ENCODE results near the gene RPGRIP1L.

- TF ChIP-seq, protein P1, sequence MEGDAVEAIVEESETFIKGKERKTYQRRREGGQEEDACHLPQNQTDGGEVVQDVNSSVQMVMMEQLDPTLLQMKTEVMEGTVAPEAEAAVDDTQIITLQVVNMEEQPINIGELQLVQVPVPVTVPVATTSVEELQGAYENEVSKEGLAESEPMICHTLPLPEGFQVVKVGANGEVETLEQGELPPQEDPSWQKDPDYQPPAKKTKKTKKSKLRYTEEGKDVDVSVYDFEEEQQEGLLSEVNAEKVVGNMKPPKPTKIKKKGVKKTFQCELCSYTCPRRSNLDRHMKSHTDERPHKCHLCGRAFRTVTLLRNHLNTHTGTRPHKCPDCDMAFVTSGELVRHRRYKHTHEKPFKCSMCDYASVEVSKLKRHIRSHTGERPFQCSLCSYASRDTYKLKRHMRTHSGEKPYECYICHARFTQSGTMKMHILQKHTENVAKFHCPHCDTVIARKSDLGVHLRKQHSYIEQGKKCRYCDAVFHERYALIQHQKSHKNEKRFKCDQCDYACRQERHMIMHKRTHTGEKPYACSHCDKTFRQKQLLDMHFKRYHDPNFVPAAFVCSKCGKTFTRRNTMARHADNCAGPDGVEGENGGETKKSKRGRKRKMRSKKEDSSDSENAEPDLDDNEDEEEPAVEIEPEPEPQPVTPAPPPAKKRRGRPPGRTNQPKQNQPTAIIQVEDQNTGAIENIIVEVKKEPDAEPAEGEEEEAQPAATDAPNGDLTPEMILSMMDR (IDR thresholded peaks at IDR 0.05): no peak
- TF ChIP-seq POLR2A (IDR thresholded peaks at IDR 0.05) (no peak), POLR2AphosphoS5 (IDR thresholded peaks at IDR 0.05; ENCODE audit: insufficient read depth in 1 of 2, low read depth in 1 of 2) (no peak)
These were observed 22.3 kb downstream of the RPGRIP1L start for GRCh38 chr16:53681354-53681753.
